GM08714 (cell line): ENCODE measurements around the gene AIFM1.

Experiments
- H3K4me3 ChIP-seq: fragments of 200-500 bp; sonication (Bioruptor generic); 2 replicates; pipeline ENCODE4 v1.5.1; 2014; ENCODE audit warnings: mild to moderate bottlenecking, low read length, inconsistent platforms
- ZNF274 ChIP-seq: IDR thresholded peaks from 2 replicates; pipeline ENCODE4 v1.6.1; 2012; ENCODE audit warnings: mild to moderate bottlenecking, low read depth, low read length

AIFM1 gene

DNA sequence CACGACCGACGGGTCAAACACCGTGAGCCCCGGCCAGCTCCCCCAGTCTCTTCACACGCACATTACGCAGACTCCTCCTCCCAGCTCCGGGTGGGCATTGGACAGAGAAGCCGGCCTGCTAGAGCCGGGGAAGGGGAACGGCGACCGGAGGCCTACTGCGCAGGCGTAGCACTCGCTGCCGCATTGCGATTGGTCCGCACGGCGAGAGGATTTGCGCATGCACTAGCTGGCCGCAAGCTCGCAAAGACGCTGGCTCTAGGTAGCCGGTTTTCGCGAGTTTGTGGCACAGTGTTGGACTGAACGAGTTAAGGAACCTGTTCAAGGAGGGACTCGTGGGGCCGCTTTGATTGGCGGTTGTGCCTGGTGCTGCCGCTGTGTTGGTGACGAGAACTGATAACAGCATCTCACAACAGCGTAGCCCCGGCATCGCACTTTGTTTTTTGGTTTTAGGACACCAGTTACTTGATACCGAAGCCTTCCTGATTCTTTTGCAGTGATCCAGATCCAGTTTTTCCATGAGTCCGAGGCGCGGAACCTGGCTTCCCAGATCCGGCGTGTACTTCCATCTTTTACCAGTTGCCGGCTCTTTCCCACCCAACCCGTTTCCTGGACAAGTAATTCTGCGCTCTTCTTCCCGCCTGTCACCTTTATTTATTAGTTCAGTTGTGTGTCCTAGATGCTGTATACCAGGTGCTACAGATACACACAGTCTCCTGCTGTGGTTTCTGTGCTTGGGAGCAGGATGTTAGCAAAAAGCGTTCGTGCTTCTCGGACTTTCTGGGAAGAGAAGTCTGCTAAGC, at the start of gene AIFM1:
TSS of gene AIFM1 (minus strand) at position 139 of the 800 bp plus-strand sequence. CDS start 185 bp downstream, outside the sequence.
- H3K4me3 ChIP-seq: peak within 1 kb of the TSS; percentile 96

DNA sequence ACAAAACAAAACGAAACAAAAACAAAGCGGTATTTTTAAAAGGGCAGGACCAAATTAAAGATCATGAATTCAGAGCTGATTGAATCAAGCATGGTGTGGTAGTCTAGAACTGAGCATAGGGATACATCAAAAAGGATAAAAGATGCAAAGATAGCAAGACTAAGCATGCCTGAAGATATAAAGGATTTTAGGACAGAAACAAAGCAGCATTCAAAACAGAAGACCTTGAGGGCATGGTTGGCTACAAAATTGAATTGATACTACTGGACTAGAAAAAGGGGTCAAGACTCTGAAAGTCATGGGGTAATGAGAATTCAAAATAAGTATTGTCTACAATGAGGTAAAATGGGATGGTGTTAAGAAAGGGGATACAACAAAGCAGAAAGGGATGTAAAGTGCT, 47.7 kb upstream of the AIFM1 start:
- no peak for TF ChIP-seq ZNF274
- H3K4me3 ChIP-seq: no peak overlapping the region

More for the DNA sequence above, at the start of gene AIFM1:
- no peak for TF ChIP-seq ZNF274

DNA sequence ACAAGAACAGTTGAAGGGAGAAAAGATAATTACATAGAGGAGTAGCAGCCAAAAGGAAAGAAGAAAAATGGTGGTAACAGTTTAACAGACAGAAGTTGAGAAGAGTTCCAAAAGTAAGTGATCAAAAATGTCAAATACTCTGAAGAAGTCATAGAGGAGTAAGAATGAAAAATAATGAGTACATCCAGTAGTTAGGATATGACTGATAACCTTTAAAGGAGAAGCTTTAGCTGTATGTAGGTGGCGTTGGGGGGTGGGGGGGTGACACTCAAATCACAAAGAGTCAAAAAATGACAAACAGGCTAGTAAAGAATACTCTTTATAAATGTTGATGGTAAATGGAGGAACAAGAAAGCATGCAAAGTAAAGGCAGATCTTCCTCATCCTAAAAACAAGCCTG, 46.7 kb upstream of the AIFM1 start:
- TF ChIP-seq ZNF274: no peak
- no peak overlapping the region for H3K4me3 ChIP-seq

DNA sequence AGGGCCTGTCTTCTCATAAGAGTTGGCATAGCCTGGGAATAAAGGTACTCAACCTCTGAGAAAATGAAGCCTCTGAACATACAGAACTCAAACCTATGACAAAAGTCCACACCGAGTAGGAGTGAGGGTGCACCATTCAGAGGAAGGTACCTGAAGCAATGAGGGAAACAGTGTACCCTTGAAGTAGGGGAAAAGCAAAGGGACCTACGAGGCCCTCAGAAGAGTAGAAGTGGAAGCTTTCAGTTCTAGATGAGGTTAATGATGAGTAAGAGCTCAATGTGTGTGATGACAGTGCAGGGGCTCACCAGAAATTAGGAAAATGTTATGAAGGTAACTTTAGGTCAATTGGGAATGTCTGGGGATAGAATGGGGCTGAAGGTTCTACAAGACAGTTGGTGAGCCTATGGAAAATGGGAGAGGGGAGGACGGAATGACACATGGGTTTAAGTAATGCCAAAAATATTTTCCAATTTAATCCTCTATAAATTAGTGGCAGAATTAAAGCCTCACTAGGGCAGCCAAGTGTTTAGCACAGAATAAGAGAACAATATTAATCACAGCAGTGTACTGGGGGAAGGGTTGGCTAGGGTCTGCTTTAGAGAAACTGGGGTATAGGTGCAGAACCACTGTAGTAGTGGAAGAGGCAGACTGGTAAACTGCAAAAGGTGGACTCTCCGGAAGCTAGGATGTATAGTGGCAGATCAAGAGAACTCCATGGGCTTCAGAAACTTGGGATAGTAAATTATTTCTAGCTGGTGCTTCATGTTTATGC, 46.0 kb upstream of the AIFM1 start:
- no peak for TF ChIP-seq ZNF274
- H3K4me3 ChIP-seq: no peak overlapping the region

DNA sequence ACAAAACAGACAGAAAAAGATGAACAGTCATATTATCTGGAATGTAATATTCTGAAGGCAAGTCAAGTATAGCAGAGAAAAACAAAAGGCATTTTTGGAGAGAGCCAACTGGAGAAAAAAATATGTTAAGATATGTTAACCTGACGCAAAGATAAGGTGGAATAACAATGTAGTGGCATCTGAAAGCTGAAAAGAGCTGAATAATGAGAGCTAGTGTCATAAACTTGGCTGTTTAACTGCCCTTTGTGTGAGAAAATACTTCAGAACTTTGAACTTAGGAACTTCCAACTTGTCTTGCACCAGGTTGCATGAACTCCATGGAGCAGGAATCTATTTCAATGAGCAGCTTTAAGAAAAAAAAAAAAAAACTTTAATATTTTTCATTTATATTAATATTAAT, 39.0 kb upstream of the AIFM1 start:
- H3K4me3 ChIP-seq: no peak overlapping the region
- TF ChIP-seq ZNF274: no peak

DNA sequence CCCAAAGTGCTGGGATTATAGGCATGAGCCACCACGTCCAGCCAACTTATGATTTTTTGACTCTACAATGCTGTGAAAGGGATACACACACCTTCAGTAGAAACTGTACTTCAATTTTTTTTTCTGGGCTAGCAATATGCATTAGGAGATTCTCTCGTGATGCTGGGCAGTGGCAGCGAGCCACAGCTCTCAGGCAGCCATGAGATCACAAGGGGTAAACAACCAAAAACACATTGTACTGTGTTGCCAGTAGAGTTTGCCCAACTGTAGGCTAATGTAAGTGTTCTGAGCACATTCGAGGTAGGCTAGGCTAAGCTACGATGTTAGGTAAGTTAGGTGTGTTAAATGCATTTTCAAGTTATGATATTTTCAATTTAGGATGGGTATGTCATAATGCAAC, 31.8 kb upstream of the AIFM1 start:
- no peak overlapping the region for H3K4me3 ChIP-seq
- no peak for TF ChIP-seq ZNF274

DNA sequence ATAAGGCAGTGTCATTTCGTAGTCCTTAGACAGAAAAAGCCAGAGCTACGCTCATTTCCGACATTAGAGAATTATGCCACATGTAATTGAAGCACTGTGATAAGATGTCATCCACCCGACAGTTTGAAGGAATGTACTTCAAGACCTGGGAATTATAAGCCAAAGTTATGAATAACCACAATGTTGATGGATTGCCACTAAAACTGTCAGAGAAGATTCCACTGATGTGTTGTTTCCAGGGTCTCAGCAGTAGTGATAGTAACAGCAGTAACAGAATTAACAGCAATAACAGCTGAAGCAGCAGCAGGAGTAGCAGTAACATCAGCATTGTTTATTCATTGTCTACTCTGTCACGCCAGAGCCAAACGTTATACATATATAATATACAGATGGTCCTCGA, 30.8 kb upstream of the AIFM1 start:
- TF ChIP-seq ZNF274: no peak

DNA sequence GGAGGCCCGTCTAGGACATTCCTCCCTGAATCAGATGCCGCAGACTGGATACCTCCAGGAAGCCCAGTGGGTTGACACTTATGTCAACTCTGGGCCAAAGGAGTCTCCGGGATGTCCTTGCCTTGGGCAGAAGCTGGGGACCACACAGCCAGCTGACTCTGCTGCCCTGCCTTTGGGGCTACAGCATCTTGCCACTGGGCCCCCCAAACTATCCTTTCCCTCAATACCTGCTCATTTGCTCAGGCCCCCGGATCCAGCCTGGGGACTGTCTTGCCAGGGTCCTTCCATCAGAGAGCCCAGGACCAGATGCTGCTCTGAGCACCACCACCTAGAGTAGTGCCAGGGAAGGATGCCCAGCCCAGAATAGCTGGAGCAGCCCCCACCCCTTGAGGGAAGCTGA, 25.2 kb upstream of the AIFM1 start:
- no peak overlapping the region for H3K4me3 ChIP-seq
- TF ChIP-seq ZNF274: no peak

More for the DNA sequence above, 30.8 kb upstream of the AIFM1 start:
- H3K4me3 ChIP-seq: no peak overlapping the region

DNA sequence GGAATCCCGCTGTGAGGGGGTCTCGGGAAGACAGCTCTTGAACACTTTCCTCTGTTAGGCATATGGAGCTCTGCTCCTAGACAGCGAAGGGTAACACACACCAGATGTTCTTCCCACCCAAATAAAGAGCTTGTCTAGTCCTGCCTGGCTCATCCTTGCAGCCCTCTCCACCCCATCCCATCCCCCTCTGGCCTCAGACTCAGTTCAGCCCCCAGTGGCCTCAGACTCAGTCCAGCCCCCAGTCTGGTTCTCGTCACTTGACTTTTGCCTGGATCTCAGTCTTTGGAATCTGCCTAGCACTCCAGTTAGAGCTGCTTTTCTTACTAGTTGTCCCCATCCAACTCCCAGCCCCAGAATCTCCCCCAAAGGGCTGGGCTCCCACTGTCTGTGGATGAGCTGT, 21.0 kb upstream of the AIFM1 start:
- no peak for TF ChIP-seq ZNF274
- H3K4me3 ChIP-seq: no peak overlapping the region

DNA sequence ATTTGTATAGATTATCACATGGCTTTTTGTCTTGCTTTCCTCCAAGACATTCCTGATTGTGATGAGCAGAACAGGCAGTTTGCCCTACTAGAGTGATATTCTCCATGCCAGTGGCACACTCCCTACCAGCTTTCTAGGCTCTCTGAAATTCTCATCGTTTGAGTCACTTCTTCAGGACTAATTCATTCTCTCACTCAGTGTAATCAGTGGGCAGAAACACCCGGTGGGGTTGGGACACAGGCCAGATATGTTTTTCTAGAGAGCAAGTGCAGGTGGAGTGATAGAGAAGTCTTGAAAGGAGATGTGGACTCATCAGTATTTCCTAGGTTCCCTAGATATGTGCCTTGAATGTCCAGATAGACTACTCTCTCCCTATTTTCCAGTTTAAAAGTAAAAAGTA, 19.2 kb upstream of the AIFM1 start:
- H3K4me3 ChIP-seq: no peak overlapping the region
- no peak for TF ChIP-seq ZNF274

DNA sequence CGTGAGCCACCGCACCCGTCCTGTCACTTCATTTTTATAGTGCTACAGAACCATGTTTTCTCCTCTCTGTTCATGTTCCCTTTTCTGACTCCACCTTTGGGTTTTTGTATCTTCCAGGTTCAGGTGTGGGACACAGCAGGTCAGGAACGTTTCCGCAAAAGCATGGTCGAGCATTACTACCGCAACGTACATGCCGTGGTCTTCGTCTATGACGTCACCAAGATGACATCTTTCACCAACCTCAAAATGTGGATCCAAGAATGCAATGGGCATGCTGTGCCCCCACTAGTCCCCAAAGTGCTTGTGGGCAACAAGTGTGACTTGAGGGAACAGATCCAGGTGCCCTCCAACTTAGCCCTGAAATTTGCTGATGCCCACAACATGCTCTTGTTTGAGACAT, 18.5 kb upstream of the AIFM1 start:
- H3K4me3 ChIP-seq: no peak overlapping the region
- no peak for TF ChIP-seq ZNF274

DNA sequence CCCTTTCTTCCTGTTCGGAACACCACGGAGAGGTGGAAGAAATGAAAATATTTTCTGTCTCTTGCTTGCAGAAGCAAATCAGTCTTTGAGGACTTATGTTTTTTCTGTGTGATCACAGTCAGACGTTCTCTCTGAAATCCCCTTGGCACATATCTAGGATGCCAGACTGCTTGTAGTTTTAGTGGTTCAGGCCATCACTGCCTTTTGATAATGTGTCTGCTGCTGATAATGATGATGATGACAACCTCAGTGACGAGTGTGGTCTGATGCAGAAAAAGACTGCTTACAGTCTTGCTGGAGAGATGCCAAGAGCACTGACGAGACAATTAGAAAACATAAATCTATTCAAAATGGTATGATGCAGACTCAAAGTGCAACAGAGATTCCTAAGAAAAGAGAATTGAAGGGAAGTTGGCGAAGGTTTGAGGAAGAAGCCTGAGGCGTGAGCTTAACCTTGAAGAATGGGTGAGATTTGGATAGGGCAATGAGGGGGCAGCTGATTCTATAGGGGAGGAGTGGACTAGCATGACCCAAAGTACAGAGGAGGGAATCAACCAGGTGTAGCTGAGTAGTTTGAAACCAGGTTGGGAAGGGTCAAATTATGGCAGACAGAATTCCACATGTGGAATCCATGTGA, 14.1 kb upstream of the AIFM1 start:
- H3K4me3 ChIP-seq: no peak overlapping the region

DNA sequence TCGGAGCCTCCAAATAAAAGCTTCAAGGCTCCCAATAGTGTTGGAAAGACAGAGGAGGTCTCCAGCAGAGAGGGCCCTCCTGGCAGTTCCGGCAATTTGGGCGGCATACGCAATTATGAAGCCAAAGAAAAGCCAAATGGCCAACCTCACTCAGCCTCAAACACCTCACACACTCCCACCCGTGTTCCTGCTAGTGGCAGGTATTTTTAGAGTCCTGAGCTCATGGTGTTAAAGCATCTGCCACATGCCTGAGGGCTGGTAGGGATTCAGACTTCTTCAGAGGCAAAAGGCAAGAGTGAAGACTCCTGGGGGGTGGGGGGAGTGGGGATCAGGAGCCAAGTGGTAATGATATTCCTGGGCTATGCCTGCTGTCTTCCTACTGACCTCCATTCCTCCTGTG, 13.5 kb upstream of the AIFM1 start:
- no peak for TF ChIP-seq ZNF274
- H3K4me3 ChIP-seq: no peak overlapping the region

More for the DNA sequence above, 14.1 kb upstream of the AIFM1 start:
- TF ChIP-seq ZNF274: no peak

DNA sequence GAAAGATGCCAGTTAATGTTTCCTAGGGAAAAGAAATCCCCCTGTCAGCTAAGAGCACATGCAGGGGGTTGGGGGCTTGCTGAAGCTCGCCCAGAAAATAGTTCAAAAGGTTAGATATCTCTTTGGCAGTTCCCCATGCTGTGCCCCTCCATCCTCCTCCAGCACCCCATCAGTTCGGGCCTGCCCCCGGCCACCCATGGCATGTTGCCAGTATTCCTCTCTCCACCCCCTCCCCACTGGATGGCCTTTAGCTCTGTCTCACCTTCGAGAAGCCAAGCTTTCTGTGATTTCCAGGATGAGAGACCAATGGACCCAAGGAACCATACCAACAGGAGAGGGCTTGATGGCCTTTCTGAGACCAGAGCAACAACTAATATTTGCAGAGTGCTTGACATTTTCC, 11.3 kb upstream of the AIFM1 start:
- TF ChIP-seq ZNF274: no peak
- peak overlapping the region; percentile 8; the same call in 1 of the 2 replicates for H3K4me3 ChIP-seq
